Hematopoietic multipotent progenitor cell treated with erythropoietin and hydrocortisone succinate and interleukin-3 and kit ligand, for 17 days (in vitro differentiated cells): Measurements from ENCODE around the gene C6orf141.

Experiments
- DNase-seq: peaks from one replicate; pipeline ENCODE4 v3.0.0-alpha.2; 2015; ENCODE audit warnings: low spot score

The C6orf141 gene

DNA sequence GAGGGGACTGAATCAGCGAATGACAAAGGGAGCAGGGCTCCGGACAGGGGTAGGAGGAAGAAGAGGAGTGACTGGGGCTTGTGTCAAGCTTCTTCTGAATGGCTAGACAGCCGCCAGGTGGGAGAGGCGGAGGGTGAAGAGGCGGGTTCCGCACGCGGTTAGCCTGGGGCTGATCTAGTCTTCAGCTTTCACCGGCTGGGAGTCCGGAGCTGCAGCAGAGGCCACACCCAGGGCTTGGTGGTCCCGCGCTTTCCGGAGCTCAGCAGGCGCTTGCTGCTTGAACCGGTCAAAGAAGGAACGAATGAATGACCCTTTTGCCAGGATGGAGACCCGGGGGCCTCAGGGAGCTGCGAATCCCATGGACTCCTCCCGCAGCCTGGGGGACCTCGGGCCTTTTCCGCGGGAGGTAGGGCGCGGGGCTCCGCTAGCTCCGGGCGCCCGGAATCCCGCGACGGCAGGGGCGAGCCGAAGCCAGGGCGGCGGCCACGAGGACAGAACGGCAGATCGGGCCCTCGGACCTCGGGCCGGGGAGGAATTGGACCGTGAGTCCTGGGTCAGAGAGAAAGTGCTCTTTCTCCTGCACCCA is at the start of gene C6orf141:
TSS of gene C6orf141 (plus strand) at position 177 of the 586 bp plus-strand sequence. CDS start at position 302, 125 bp downstream.
- DNase-seq, result no peak

DNA sequence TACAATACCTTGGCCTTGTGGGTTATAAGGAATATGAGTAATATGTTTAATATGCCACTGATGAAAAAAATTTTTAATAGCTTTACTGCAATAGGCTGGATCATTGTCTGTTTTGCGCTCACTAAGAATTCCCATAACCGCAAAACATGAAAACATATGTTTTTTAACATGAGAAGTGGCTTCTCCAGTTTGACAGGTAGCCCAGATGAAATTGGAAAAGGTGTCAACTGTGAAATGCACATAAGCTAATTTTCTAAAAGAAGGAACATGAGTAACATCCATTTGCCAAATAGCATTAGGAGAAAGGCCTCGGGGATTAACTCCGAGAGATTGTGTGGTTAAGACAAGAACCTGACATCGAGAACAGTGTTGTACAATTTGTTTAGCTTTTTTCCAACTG is 45.8 kb upstream of the C6orf141 start:
- DNase-seq, result no peak

- DNase-seq, result no peak
Measured at GRCh38 chr6:49506569-49507111, 43.8 kb upstream of the C6orf141 start.

- DNase-seq, result no peak
Measured at GRCh38 chr6:49509342-49509741, 41.1 kb upstream of the C6orf141 start.

DNA sequence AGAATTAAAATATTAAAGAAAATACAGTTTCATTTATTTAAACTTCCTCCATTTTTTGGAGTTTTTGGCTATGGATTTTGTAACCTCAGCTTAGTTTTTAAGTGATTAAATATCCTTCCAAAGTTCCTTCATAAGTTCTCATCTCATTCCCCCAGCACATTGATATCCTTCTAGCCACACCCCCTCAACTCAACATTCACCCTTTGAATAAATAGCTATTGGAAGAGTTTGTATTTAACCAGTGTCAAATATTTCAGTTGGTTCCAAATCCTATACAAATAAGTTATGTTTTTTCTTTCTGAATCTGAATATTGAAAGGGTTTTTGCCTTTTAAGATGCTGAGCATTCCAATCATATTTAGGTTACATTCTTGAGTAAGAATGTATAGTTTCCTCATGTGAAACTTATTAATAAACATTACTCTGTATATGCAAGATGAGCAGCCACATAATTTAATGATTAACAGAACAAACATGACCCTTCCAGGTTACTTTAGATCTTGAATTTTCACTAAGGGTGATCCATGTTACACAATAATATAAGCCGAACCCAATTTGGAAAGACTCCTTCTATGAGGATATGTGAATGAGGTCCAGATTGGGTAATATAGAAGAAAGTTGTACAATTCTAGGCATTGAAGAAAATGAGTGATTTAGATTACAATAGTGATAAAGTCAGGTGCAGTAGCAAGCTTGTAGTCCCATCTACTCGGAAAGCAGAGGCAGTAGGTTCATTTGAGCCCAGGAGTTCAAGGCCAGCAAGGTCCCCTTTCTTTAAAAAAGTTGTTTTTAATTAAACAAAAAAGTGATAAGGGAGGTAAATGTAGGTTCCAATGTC is 37.1 kb upstream of the C6orf141 start:
- DNase-seq, result no peak

DNA sequence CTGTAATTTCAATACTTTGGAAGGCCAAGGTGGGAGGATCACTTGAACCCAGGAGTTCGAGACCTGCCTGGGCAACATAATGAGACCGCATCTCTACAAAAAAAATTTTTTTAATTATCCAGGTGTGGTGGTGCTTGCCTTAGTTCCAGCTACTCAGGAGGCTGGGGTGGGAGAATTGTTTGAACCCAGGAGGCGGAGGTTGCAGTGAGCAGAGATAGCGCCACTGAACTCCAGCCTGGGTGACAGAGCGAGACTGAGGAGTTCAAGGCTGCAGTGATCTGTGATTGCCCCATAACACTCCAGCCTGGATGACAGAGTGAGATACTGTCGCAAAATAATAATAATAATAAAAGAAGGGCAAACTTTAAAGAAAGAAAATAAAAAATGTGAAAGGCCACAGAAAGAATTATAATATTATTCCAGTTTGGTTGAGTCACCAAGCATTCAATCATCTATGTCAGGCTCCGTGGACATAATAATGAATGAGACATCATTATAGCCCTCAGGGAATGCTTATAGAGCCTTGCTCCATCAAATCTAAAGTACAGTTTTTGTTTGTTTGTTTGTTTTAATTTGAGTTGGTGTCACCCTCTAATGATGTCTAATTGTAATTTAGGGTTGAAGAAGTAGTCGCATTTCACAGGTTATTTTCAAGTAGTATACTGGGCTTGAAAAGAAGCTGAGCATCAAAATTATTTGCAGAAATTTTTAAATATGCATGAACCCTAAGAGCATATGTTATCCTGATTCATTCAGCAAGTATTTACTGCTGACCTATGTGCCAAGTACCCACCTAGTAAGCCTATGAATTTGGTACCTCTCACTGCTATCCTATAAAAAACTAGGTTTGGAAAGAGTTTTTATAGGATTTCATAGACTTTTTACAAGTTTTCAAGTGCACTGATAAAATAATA is 35.6 kb upstream of the C6orf141 start:
- no peak for DNase-seq

- no peak for DNase-seq
Measured at GRCh38 chr6:49515485-49516146, 34.9 kb upstream of the C6orf141 start.

DNA sequence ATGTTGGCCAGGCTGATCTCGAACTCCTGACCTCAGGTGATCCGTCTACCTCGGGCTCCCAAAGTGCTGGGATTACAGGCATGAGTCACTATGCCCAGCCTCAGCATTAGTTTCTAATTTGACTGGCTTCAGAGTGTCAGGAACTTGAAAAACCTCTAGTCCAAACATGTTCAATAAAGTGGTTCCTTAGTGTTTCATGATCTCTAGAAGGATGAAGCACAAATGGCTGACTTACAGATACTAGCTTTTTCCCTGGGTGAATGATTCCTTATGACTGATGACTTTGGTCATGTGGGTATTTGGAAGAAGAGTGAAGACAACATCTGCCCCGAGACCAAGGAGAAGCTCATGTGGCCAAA is 34.3 kb upstream of the C6orf141 start:
- DNase-seq, result no peak

DNA sequence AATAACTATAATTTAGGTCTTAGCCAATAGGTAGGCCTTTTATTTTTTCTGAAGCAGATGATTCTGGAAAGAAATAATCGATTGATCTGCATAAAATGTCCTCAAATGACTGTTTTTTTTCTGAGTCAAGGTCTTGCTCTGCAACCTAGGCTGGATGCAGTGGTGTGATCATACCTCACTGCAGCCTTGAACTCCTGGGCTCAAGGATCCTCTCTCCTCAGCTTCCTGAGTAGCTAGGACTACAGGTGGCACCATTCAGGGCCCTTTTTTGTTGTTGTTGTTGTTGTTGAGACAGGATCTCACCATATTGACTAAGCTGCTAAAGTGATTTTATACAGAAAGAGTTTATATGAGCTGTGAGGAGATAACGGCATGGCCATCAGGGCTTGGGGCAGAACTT is 32.5 kb upstream of the C6orf141 start:
- no peak for DNase-seq

GRCh38 chr6:49519660-49520059 is 30.8 kb upstream of the C6orf141 start:
- DNase-seq, result no peak

- DNase-seq, result no peak
Measured at GRCh38 chr6:49522710-49523593, 27.5 kb upstream of the C6orf141 start.

GRCh38 chr6:49523901-49524300 is 26.6 kb upstream of the C6orf141 start:
- no peak for DNase-seq

GRCh38 chr6:49524541-49524940 is 25.9 kb upstream of the C6orf141 start:
- no peak for DNase-seq

- no peak for DNase-seq
Measured at GRCh38 chr6:49526598-49526997, 23.9 kb upstream of the C6orf141 start.

- no peak for DNase-seq
Measured at GRCh38 chr6:49527320-49527719, 23.1 kb upstream of the C6orf141 start.

- DNase-seq, result no peak
Measured at GRCh38 chr6:49528571-49528970, 21.9 kb upstream of the C6orf141 start.

GRCh38 chr6:49530141-49530776 is 20.2 kb upstream of the C6orf141 start:
- no peak for DNase-seq

GRCh38 chr6:49531774-49532569 is 18.5 kb upstream of the C6orf141 start:
- DNase-seq, result peak; percentile 74

- no peak for DNase-seq
Measured at GRCh38 chr6:49535795-49536194, 14.7 kb upstream of the C6orf141 start.
